Tibial nerve (tissue), 4 donors: ENCODE data around the gene DPEP2.

Experiments used
- CTCF ChIP-seq, 5 experiments: fragments of 200-600 bp in 3 of 5; fragments of 450-650 bp in 2 of 5; sonication (generic) in 3 of 5; IDR thresholded peaks; one replicate each; pipeline ENCODE4 v1.5.1; 2016 to 2019; ENCODE audit warnings: antibody characterized with exemption in 5 of 5, mild to moderate bottlenecking in 3 of 5, moderate library complexity in 2 of 5
- EP300 ChIP-seq, 2 donors: sonication (generic); formaldehyde crosslinking; IDR thresholded peaks; one replicate each; pipeline ENCODE4 v1.6.1; 2017; ENCODE audit warnings: antibody characterized with exemption in 2 of 2, mild to moderate bottlenecking in 1 of 2
- POLR2A ChIP-seq, 2 donors: fragments of 450-650 bp; IDR thresholded peaks; one replicate each; pipeline ENCODE4 v1.6.1; 2017; ENCODE audit warnings: antibody characterized with exemption in 2 of 2, mild to moderate bottlenecking in 2 of 2, moderate library complexity in 2 of 2

GRCh38 chr16:67969254-67970039 is 29.8 kb downstream of the DPEP2 start:
- TF ChIP-seq CTCF (IDR thresholded peaks at IDR 0.05) (no peak), EP300 (IDR thresholded peaks at IDR 0.05) (no peak), POLR2A (IDR thresholded peaks at IDR 0.05) (no peak)
